ENCODE data around the gene HIF1AN.

- TF ChIP-seq CTCF (IDR thresholded peaks at IDR 0.05; ENCODE audit: poor library complexity) (no peak), EZH2 (IDR thresholded peaks at IDR 0.05; ENCODE audit: borderline replicate concordance) (no peak)
Measured at GRCh38 chr10:100502926-100503494, 32.7 kb upstream of the HIF1AN start.

Data from hepatocyte (in vitro differentiated cells).